GM23248 (cell line): ENCODE results near the gene TMEM126B.

Experiments used
- EZH2 ChIP-seq: fragments of 200-600 bp; sonication (generic); IDR thresholded peaks from 2 replicates; pipeline ENCODE4 v1.6.1; 2018; ENCODE audit warnings: antibody characterized with exemption, mild to moderate bottlenecking; ENCODE audit not compliant: insufficient read depth, poor library complexity, severe bottlenecking
- EZH2phosphoT487 ChIP-seq: fragments of 200-600 bp; sonication (generic); IDR thresholded peaks from 2 replicates; pipeline ENCODE4 v1.6.1; 2018; ENCODE audit warnings: antibody characterized with exemption, moderate library complexity, mild to moderate bottlenecking, low read depth; ENCODE audit not compliant: insufficient read depth

GRCh38 chr11:85634747-85635146 is 6.4 kb downstream of the TMEM126B start:
- TF ChIP-seq EZH2phosphoT487 (no peak), EZH2 (no peak)
